ENCODE results near the gene PXDN. TPM values are rescaled to one million over a fixed set of nuclear protein-coding genes. Genes with fewer than 3 reads are reported as not detected.

PXDN gene
- total and polyA plus RNA-seq, 10 of the 15 experiments (the other 5 are each of a cell fraction or from before 2014, with no cell fraction given) = 0.12 to 0.69 (median 0.23) TPM; not detected in 5

GRCh38 chr2:1709335-1709605 is 35.0 kb downstream of the PXDN start:
- ChIA-PET SMC1A (ENCODE audit: uncharacterized antibody, unreplicated experiment) (no interaction called here), POLR2A (no interaction called here), RAD21 (ENCODE audit: unreplicated experiment) (no interaction called here), CTCF (no interaction called here)
- DNase-seq (ENCODE audit: low read depth, low spot score) (no peak), FAIRE-seq (no peak), ATAC-seq (no peak)
- Histone ChIP-seq H3K4me2 (ENCODE audit: control insufficient read depth, insufficient read depth) (no peak overlapping the region), H3K9me3 (replicated peaks; ENCODE audit: control insufficient read depth, insufficient read depth, low read length) (no peaks in the 10 kb centered on the region), H3K27me3 (replicated peaks in 1 of 2; ENCODE audit: control insufficient read depth in 2 of 2, insufficient read depth in 2 of 2, low read length in 1 of 2) (no peaks in the 10 kb centered on the region), H4K20me1 (ENCODE audit: control insufficient read depth, insufficient read depth) (no peaks in the 10 kb centered on the region), H3K79me2 (ENCODE audit: control insufficient read depth, insufficient read depth, low read length) (no peaks in the 10 kb centered on the region), H2AFZ (ENCODE audit: control insufficient read depth, low read depth, low read length) (no peak overlapping the region), H3K9ac (ENCODE audit: control insufficient read depth, insufficient read depth, low read length) (no peak overlapping the region), H3K36me3 (ENCODE audit: control insufficient read depth in 2 of 2, insufficient read depth in 2 of 2, low read length in 1 of 2) (no peaks in the 10 kb centered on the region), H3K27ac (ENCODE audit: control insufficient read depth, insufficient read depth) (no peak overlapping the region), H3K4me1 (ENCODE audit: control insufficient read depth, insufficient read depth, low read length) (no peaks in the 10 kb centered on the region), H3K4me3 (no peak overlapping the region)
- in situ Hi-C loops (cut with MboI) (no loop called here), intact Hi-C loops (cut with micrococcal nuclease; ENCODE audit: unreplicated experiment) (no loop called here)
- 36% methylated on average over 7 of the region's 8 CpGs for WGBS (ENCODE audit: insufficient coverage, insufficient replicate concordance, low lambda C conversion rate, missing lambda C conversion rate)
- TF ChIP-seq CHD4 (IDR thresholded peaks at IDR 0.05) (no peak), ZNF622 (IDR thresholded peaks at IDR 0.05) (no peak), NR2C2 (IDR thresholded peaks at IDR 0.05; ENCODE audit: borderline replicate concordance, control insufficient read depth, insufficient read length, low read depth) (no peak), BCL3 (IDR thresholded peaks at IDR 0.05; ENCODE audit: borderline replicate concordance, insufficient read depth, low read depth, low read length, poor library complexity, severe bottlenecking) (no peak), TAF1 (IDR thresholded peaks at IDR 0.05; ENCODE audit: borderline replicate concordance, low read depth, low read length) (no peak), KAT2A (conservative IDR thresholded peaks at IDR 0.05; ENCODE audit: control insufficient read depth, low read depth, low read length) (no peak)
- no TSS peak for BruUV-seq (replicated peaks)

All from GM12878 (cell line).